Thyroid gland (tissue), 4 donors: Measurements from ENCODE around the gene AHRR. TPM values are rescaled to one million over a fixed set of nuclear protein-coding genes. Genes with fewer than 3 reads are reported as not detected.

ENCODE experiments used
- DNase-seq, 2 donors: peaks; one replicate each; pipeline ENCODE4 v3.0.0-alpha.2; 2019
- H3K27ac ChIP-seq, 3 donors: fragments of 200-600 bp; sonication (generic); 1 replicate in 2 of 3; 2 replicates in 1 of 3; pipeline ENCODE4 v1.5.1; 2016 to 2019; ENCODE audit warnings: mild to moderate bottlenecking in 1 of 3, moderate library complexity in 1 of 3
- H3K27me3 ChIP-seq: fragments of 200-600 bp; sonication (generic); one replicate; pipeline ENCODE4 v1.5.1; 2019
- H3K36me3 ChIP-seq, 2 donors: fragments of 200-600 bp; sonication (generic); one replicate each; pipeline ENCODE4 v1.5.1; 2016 to 2019
- H3K4me1 ChIP-seq, 2 donors: fragments of 200-600 bp; sonication (generic); one replicate each; pipeline ENCODE4 v1.5.1; 2017 to 2019
- H3K4me3 ChIP-seq, 3 donors: fragments of 200-600 bp; sonication (generic); replicated peaks in 1 of 3; 1 replicate in 2 of 3; 2 replicates in 1 of 3; pipeline ENCODE4 v1.5.1; 2016; ENCODE audit warnings: mild to moderate bottlenecking in 1 of 3
- H3K9me3 ChIP-seq: fragments of 200-600 bp; sonication (generic); one replicate; pipeline ENCODE4 v1.5.1; 2017
- POLR2A ChIP-seq, 2 donors: fragments of 450-650 bp; IDR thresholded peaks; one replicate each; pipeline ENCODE4 v1.6.1; 2017; ENCODE audit warnings: antibody characterized with exemption in 2 of 2, mild to moderate bottlenecking in 2 of 2, moderate library complexity in 1 of 2
- WGBS, 2 donors: methylation state at CpG; one replicate each; pipeline ENCODE4 v1.1.5; 2017; 5-methylcytosine and 5-hydroxymethylcytosine counted together
- intact Hi-C: fragments of 100-400 bp; cut with DNase I; formaldehyde crosslinking; loops from one replicate; pipeline ENCODE4 v1.15.1; 2023
- total RNA-seq, 4 donors: library from RNA; depleted of rRNA; stranded (reverse); fragments of >200 nt; gene quantifications; one replicate each; pipeline ENCODE4 v1.2.3, GENCODE V29; 2016
- TF ChIP-seq, protein P1 (sequence below), 6 experiments: fragments of 200-600 bp in 3 of 6; fragments of 450-650 bp in 3 of 6; sonication (generic) in 3 of 6; IDR thresholded peaks; one replicate each; pipeline ENCODE4 v1.5.1; 2016 to 2019; ENCODE audit warnings: antibody characterized with exemption in 6 of 6, mild to moderate bottlenecking in 2 of 6, inconsistent platforms in 1 of 6, moderate library complexity in 1 of 6

AHRR gene
- total RNA-seq, 4 donors from 2014 or later, result 0.88 to 2.1 (median 1.3) TPM

DNA sequence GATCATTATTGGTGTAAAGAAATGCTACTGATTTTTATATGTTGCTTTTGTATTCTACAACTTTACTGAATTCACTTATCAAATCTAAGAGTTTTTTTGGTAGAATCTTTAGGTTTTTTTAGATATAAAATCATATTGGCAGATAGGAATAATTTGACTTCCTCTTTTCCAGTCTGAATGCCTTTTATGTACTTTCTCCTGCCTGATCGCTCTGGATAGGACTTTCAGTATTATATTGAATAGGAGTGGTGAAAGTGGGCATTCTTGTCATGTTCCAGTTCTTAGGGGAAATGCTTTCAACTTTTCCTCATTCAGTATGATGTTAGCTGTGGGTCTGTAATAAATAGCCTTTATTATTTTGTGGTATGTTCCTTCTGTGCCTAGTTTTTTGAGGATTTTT, 8.3 kb downstream of the AHRR start:
- WGBS, 2 donors, result 86 to 92% methylated on average over 1 of the region's 1 CpG

DNA sequence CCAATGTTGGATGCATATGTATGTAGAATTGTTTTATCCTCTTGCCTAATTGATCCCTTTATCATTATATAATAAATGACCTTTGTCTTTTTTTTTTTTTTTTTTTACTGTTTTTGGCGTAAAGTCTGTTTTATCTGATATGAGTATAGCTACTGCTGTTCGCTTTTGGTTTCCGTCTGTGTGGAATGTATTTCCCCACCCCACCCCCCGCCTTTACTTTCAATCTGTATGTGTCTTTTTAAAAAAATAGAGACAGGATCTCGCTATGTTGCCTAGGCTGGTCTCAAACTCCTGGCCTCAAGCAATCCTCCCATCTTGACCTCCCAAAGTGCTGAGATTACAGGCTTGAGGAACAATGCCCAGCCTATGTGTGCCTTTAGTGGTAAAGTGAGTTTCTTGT, 11.3 kb downstream of the AHRR start:
- WGBS, 2 donors, result 81 to 99% methylated on average over 5 of the region's 5 CpGs
- no peaks in the 10 kb centered on the region for H3K4me1 ChIP-seq
- no peaks in the 10 kb centered on the region for H3K36me3 ChIP-seq
- H3K27ac ChIP-seq, result no peak overlapping the region
- no peak overlapping the region for H3K4me3 ChIP-seq
- no peak for DNase-seq
- TF ChIP-seq POLR2A (IDR thresholded peaks at IDR 0.05), result no peak
- TF ChIP-seq, protein P1, sequence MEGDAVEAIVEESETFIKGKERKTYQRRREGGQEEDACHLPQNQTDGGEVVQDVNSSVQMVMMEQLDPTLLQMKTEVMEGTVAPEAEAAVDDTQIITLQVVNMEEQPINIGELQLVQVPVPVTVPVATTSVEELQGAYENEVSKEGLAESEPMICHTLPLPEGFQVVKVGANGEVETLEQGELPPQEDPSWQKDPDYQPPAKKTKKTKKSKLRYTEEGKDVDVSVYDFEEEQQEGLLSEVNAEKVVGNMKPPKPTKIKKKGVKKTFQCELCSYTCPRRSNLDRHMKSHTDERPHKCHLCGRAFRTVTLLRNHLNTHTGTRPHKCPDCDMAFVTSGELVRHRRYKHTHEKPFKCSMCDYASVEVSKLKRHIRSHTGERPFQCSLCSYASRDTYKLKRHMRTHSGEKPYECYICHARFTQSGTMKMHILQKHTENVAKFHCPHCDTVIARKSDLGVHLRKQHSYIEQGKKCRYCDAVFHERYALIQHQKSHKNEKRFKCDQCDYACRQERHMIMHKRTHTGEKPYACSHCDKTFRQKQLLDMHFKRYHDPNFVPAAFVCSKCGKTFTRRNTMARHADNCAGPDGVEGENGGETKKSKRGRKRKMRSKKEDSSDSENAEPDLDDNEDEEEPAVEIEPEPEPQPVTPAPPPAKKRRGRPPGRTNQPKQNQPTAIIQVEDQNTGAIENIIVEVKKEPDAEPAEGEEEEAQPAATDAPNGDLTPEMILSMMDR (IDR thresholded peaks at IDR 0.05), result no peak
- H3K27me3 ChIP-seq, result no peaks in the 10 kb centered on the region
- no peaks in the 10 kb centered on the region for H3K9me3 ChIP-seq
- intact Hi-C loops, result no loop called here

More for the DNA sequence above, 8.3 kb downstream of the AHRR start:
- no peaks in the 10 kb centered on the region for H3K27me3 ChIP-seq
- H3K4me3 ChIP-seq, result no peak overlapping the region
- H3K27ac ChIP-seq, result no peak overlapping the region
- no peaks in the 10 kb centered on the region for H3K36me3 ChIP-seq
- no peaks in the 10 kb centered on the region for H3K9me3 ChIP-seq
- no peak for TF ChIP-seq POLR2A (IDR thresholded peaks at IDR 0.05)
- TF ChIP-seq, protein P1 (IDR thresholded peaks at IDR 0.05), result no peak
- H3K4me1 ChIP-seq, result no peaks in the 10 kb centered on the region
- intact Hi-C loops, result no loop called here
- DNase-seq, result no peak

DNA sequence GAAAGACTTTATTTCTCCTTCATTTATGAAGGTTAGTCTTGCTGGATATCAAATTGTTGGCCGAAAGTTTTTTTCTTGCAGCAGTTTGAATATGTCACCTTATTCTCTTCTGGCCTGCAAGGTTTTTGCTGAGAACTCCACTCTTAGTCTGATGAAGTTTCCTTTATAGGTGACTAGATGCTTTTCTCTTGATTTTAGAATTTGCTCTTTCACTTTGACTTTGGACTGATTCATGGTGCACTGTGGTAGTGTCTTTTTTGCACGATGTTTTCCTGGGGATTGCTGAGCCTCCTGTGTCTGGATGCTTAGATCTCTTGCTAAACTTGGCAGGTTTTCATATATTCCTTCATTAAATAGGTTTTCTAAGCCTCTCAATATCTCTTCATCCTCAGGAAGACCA, 12.4 kb downstream of the AHRR start:
- intact Hi-C loops, result no loop called here
- Histone ChIP-seq H3K27ac (no peak overlapping the region), H3K4me3 (no peak overlapping the region), H3K4me1 (no peaks in the 10 kb centered on the region), H3K27me3 (no peaks in the 10 kb centered on the region), H3K36me3 (no peaks in the 10 kb centered on the region), H3K9me3 (no peaks in the 10 kb centered on the region)
- TF ChIP-seq POLR2A (IDR thresholded peaks at IDR 0.05), result no peak
- TF ChIP-seq, protein P1 (IDR thresholded peaks at IDR 0.05), result no peak
- 93 to 94% methylated on average over 2 of the region's 2 CpGs for WGBS, 2 donors
- no peak for DNase-seq

DNA sequence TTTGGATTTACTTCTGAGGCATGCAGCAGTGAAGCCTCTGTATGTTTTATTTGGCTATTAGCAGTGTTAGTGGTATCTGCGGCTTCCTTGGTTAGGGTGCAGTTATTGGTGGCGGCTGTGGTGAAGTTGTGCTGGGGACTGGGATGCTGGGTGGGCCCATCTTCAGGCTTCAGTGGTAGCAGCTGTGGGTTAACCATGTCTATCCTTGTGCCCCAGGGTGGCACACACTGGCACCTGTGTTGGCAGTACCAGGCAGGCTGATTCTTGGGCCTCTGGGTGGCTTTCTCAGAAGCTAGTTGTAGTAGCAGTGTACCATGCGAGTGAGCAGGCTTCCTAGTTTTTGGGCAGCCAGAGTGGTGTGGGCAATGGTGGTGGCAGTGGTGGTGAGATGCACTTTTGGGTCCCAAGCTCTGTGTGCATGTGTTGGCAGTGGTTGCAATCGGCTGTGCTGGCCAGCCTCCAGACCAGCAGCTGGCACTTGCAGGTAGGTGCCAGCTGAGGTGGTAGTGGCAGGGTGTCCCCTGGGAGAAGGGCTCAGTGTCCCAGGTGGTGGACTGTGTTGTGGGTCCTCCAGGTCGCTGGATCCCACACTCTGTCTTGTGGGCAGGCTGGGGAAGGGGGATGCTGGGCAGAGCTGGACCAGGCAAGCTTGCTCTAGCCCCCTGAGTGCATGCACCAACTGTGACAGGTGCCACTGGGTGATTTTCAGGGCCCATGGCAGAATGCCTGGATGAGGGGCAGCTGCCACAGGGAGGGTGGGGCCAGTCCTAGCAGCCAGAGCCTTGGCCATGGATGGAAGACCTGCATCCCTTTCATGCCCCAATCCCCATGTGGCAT, 13.6 kb downstream of the AHRR start:
- TF ChIP-seq, protein P1 (IDR thresholded peaks at IDR 0.05), result no peak
- no peak for TF ChIP-seq POLR2A (IDR thresholded peaks at IDR 0.05)
- Histone ChIP-seq H3K4me3 (no peak overlapping the region), H3K36me3 (no peaks in the 10 kb centered on the region), H3K27me3 (no peaks in the 10 kb centered on the region), H3K27ac (no peak overlapping the region), H3K4me1 (no peaks in the 10 kb centered on the region), H3K9me3 (no peaks in the 10 kb centered on the region)
- no peak for DNase-seq
- intact Hi-C loops, result no loop called here
- 85 to 97% methylated on average over 4 of the region's 5 CpGs for WGBS, 2 donors

DNA sequence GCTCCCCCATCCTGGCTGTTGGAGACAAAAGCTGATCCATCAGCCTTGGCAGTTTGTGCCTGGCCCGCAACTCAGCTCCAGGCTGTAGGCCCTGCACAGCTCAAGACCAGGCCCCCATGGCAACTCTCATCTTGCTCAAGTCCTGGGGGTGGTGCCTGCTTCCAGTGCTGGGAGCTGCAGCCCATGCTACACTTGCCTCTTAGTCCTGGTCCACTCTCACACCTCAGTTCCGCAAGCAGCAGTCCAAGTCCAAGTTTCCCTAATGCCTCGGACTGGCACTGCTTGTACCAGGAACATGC, 14.2 kb downstream of the AHRR start:
- no peak for TF ChIP-seq POLR2A (IDR thresholded peaks at IDR 0.05)
- TF ChIP-seq, protein P1 (IDR thresholded peaks at IDR 0.05), result no peak
- H3K27ac ChIP-seq, result no peak overlapping the region
- H3K4me3 ChIP-seq, result no peak overlapping the region
- H3K9me3 ChIP-seq, result no peaks in the 10 kb centered on the region
- H3K27me3 ChIP-seq, result no peaks in the 10 kb centered on the region
- intact Hi-C loops, result no loop called here
- no peaks in the 10 kb centered on the region for H3K4me1 ChIP-seq
- WGBS, 2 donors, result 93 to 95% methylated on average over 2 to 3 of the region's 3 CpGs
- no peak for DNase-seq
- no peaks in the 10 kb centered on the region for H3K36me3 ChIP-seq
